IPS-18c (cell line): ENCODE data around the gene GATD1.

Experiments used
- H3K4me3 ChIP-seq: 2 replicates; pipeline ENCODE4 v1.7.0; 2013; ENCODE audit warnings: low read depth, mild to moderate bottlenecking, low read length, moderate library complexity; ENCODE audit not compliant: insufficient read depth
- H3K9me3 ChIP-seq: one replicate; pipeline ENCODE4 v1.6.1; 2013; ENCODE audit warnings: mild to moderate bottlenecking, low read length, moderate library complexity; ENCODE audit not compliant: control insufficient read depth, insufficient read depth

GATD1 gene

GRCh38 chr11:800473-800872 is 23.2 kb upstream of the GATD1 start:
- Histone ChIP-seq H3K9me3 (no peaks in the 10 kb centered on the region), H3K4me3 (no peak overlapping the region)

GRCh38 chr11:799641-800316 is 22.5 kb upstream of the GATD1 start:
- Histone ChIP-seq H3K9me3 (no peaks in the 10 kb centered on the region), H3K4me3 (no peak overlapping the region)

- Histone ChIP-seq H3K4me3 (peak within 1 kb of the TSS; percentile 86), H3K9me3 (no peaks in the 10 kb centered on the region)
Observed at GRCh38 chr11:798093-798713, 20.9 kb upstream of the GATD1 start, which contains the start of gene SLC25A22. Gene SLC25A22, minus strand, starts transcription at chr11:798281. Its CDS starts 3,275 bp downstream, at chr11:795006.

- H3K4me3 ChIP-seq, result peak overlapping the region; percentile 86
- H3K9me3 ChIP-seq, result no peaks in the 10 kb centered on the region
Observed at GRCh38 chr11:797296-798092, 20.2 kb upstream of the GATD1 start.

- H3K9me3 ChIP-seq, result no peaks in the 10 kb centered on the region
Observed at GRCh38 chr11:796565-797295, 19.4 kb upstream of the GATD1 start.

GRCh38 chr11:795634-796564 is 18.6 kb upstream of the GATD1 start:
- Histone ChIP-seq H3K4me3 (peak overlapping the region; percentile 86; the same call in 1 of the 2 replicates), H3K9me3 (no peaks in the 10 kb centered on the region)

More at GRCh38 chr11:796565-797295, 19.4 kb upstream of the GATD1 start:
- peak overlapping the region; percentile 86 for H3K4me3 ChIP-seq

GRCh38 chr11:794766-795633 is 17.7 kb upstream of the GATD1 start:
- H3K4me3 ChIP-seq, result no peak overlapping the region

GRCh38 chr11:794013-794765 is 16.9 kb upstream of the GATD1 start:
- Histone ChIP-seq H3K9me3 (no peaks in the 10 kb centered on the region), H3K4me3 (no peak overlapping the region)

More at GRCh38 chr11:794766-795633, 17.7 kb upstream of the GATD1 start:
- no peaks in the 10 kb centered on the region for H3K9me3 ChIP-seq

GRCh38 chr11:793556-793955 is 16.3 kb upstream of the GATD1 start:
- Histone ChIP-seq H3K9me3 (no peaks in the 10 kb centered on the region), H3K4me3 (no peak overlapping the region)

GRCh38 chr11:792873-793272 is 15.6 kb upstream of the GATD1 start:
- H3K9me3 ChIP-seq, result no peaks in the 10 kb centered on the region
- no peak overlapping the region for H3K4me3 ChIP-seq

- Histone ChIP-seq H3K9me3 (no peaks in the 10 kb centered on the region), H3K4me3 (no peak overlapping the region)
Observed at GRCh38 chr11:792535-792821, 15.2 kb upstream of the GATD1 start.

- no peaks in the 10 kb centered on the region for H3K9me3 ChIP-seq
- H3K4me3 ChIP-seq, result no peak overlapping the region
Observed at GRCh38 chr11:791658-792534, 14.6 kb upstream of the GATD1 start.

- Histone ChIP-seq H3K9me3 (no peaks in the 10 kb centered on the region), H3K4me3 (peak overlapping the region; percentile 28; the same call in 1 of the 2 replicates)
Observed at GRCh38 chr11:790721-791564, 13.7 kb upstream of the GATD1 start.
